Iris pigment epithelial cell (primary cell): ENCODE measurements around the gene TBC1D22B.

Experiments used
- DNase-seq: peaks from one replicate; pipeline ENCODE4 v3.0.0-alpha.2; 2011; ENCODE audit warnings: low read depth

The TBC1D22B gene

GRCh38 chr6:37357288-37357687 lies 99.7 kb downstream of the TBC1D22B start:
- no peak for DNase-seq

GRCh38 chr6:37357860-37358259 lies 100.3 kb downstream of the TBC1D22B start:
- no peak for DNase-seq

DNA sequence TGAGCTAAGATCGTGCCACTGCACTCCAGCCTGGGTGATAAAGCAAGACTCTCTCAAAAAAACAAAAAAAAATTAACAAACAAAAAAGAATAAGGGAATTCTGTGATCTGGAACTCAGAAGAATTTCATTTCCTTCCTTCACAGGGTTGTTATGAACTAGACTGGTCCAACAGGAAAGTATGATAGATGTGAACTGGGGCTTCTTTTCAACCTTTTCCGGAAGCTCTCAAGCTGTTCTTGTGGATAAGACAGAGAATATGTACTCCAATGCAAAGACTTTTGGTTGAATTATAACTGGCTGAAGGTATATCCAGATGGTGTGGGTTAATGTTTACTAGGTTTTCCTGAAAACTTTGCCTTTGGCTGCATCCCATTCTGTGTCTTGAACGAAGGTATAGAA lies 101.5 kb downstream of the TBC1D22B start:
- DNase-seq = no peak

DNA sequence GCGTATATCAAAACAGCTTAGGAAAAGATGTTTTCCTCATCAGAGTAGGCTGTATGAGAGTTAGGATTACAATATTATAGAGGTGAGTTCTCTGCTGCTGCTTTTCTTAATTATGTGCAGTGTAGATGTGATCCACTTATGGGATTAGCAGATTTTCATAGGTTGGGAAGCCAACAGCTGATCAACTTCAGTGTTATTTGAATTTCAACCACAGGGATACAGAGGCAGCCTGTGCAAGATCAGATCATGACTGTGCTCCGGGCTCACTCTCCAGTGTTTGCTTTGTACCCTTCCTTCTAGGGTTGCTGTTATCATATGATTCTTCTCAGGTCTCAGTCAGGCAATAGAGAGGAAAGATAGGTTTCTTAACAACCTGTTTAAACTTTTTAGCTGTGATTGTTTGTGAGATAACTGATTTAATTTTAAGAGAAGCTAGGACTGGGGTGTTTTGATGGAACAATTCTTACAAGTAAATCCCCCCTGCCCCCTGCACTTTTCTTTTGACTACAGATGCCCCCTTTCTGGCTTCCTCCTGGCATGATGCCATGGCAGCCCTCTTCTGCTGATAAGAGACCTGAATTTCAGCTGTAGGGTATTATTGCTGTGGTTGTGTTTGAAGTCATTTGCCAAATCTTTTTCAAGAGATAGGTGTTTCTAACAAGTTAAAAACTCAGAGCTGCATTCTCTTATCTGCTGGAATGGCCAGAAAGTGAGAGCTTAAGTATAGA lies 104.7 kb downstream of the TBC1D22B start:
- no peak for DNase-seq

- DNase-seq = peak; percentile 24
These were observed 108.2 kb downstream of the TBC1D22B start for GRCh38 chr6:37365791-37366190.

- DNase-seq = no peak
These were observed 109.3 kb downstream of the TBC1D22B start for GRCh38 chr6:37366910-37367309.

- DNase-seq = no peak
These were observed 111.4 kb downstream of the TBC1D22B start for GRCh38 chr6:37368961-37369320.

GRCh38 chr6:37369321-37370201 lies 112.0 kb downstream of the TBC1D22B start:
- peak; percentile 56 for DNase-seq

DNA sequence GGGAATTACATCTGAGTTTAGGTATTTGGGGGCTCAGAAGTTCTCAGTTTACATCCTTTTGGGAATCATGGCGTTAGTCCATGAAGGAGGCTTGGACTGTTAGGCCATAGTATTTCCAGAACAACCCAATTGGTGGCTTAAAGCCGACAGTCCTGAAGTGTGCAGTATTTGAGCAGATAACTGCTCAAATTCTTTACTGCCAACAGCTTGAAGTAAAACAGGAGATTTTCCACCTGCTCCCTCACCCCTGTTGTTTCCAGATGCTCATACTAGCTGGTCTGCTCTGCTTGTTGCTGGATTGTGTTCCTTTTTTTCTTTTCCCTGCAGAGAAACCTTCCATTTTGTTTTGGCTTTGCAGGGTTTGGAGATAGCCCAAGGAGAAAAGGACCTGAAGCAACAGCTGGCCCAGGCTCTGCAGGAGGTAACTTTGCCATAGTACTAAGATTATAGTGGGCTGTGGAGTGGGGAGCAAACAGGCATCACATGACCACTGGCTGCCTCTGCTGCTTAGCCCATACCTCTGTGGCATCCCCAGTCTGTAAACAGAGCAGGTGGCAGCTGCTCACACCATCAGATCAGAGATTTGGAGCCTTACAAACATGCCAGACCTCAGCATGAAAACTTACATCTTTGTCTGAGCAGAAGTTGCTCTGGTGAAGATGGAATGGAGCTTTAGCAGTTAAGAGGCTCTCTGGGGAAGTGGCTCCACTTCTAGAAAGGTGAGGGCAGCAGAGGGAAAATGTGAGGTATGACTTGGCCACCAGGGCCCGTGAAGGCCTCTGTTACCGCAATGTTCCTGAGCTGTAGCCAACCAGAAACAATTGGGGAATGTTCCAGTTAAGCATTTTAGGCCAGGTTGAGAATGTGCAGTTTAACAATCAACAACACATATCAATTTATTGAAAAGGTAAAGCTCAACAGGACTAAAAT lies 113.8 kb downstream of the TBC1D22B start:
- no peak for DNase-seq

- DNase-seq = peak; percentile 78
These were observed 114.5 kb downstream of the TBC1D22B start for GRCh38 chr6:37372116-37372515.

DNA sequence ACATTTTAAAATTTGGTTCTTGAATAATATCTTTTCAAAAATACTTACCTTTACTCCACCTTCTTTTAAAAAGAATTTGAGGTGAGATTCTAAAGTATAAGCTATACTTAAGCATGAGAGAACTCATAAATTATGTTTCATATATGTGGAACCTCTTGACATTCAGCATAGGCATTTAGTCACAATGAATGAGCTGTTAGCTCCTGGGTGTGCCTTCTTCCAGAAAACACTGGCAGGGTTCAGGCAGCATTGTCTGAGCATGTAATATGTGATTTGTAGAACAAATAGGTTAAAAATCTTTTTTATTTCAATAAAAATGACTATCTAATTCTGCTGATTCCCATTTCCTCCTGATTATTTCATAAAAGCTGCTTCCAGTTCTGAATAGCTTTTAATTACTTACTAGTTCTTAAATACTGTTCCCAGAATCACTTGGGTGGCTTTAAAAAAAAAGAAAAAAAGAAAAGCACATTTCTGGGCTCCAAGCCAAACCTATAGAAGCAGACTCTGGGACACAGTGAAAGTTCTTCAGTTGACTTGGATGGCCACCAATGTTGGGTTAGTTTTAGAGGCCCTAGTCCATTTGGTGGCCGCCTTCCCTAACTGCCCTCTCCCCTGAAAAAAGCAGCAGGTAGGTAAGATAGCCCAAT lies 116.4 kb downstream of the TBC1D22B start:
- no peak for DNase-seq

GRCh38 chr6:37375376-37375775 lies 117.8 kb downstream of the TBC1D22B start:
- no peak for DNase-seq

GRCh38 chr6:37376078-37376743 lies 118.6 kb downstream of the TBC1D22B start:
- no peak for DNase-seq

DNA sequence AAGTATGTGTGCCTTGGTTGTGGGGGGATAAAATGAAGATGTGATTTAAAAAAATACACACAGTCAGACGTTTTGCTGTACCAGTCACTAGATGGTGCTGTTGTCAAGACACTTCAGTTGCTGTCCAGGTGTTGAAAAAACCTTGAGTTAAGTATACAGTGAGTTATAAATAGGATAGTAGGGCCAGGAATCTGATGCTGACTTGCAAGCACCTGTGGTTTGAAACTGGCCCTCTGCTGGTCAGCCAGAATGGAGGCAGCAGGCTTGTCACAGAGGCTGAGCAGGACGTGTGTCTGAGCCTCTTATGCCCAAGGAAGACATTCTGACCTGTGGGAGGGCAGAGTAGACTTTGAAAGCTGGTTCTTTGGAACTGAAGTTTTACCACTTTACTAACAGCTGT lies 124.0 kb downstream of the TBC1D22B start:
- DNase-seq = peak; percentile 71
